Stimulated activated CD4-positive, alpha-beta T cell treated with anti-CD3 and anti-CD28 coated beads, TNF-alpha, amount 100 ng/mL, for 24 hours (primary cell): Measurements from ENCODE around the gene KIRREL1.

ENCODE experiments used
- DNase-seq, 3 experiments: peaks; one replicate each; pipeline ENCODE4 v3.0.0-alpha.2; 2020; ENCODE audit warnings: low read depth in 3 of 3

The KIRREL1 gene

DNA sequence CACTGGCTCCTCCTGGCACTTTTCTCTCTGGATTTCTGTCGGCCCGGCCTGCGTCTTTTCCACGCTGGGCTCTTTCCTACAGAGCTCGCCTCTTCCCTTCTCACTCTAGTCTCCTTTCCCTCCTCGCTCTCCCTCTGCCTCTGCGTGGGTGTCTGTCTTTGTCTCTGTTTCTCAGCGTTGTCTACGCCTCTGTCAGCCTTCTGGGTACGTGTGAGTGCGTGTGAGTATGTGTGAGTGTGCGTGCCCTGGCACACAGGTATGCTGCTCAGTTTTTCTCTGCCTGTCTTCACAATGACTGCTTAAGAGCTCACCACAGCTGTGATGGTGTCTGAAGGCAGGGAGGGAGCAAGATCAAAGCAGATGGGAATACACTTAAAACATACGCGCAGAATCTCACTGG, 77.7 kb downstream of the KIRREL1 start:
- no peak for DNase-seq

DNA sequence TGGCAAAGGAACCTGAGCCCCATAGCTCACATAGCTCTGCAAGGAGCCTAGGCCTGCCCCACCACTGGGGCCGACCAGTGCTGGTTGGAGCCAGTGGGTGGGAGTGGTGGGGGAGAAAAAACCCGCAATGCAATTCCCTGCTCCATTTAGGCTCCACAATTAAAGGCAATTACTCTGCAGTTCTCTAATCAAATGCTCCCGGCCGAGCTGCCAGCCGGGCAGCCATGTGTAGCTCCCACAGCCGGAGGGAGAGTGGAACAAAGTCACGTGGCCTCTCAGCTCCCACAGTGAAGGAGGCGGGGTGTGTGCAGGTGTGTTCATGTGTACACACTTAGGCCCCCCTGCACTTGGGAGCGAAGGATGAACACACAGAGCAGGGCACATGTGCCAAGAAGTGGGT, 81.6 kb downstream of the KIRREL1 start:
- DNase-seq, result no peak

- DNase-seq, result no peak
Measured at GRCh38 chr1:158076441-158076840, 83.0 kb downstream of the KIRREL1 start.

DNA sequence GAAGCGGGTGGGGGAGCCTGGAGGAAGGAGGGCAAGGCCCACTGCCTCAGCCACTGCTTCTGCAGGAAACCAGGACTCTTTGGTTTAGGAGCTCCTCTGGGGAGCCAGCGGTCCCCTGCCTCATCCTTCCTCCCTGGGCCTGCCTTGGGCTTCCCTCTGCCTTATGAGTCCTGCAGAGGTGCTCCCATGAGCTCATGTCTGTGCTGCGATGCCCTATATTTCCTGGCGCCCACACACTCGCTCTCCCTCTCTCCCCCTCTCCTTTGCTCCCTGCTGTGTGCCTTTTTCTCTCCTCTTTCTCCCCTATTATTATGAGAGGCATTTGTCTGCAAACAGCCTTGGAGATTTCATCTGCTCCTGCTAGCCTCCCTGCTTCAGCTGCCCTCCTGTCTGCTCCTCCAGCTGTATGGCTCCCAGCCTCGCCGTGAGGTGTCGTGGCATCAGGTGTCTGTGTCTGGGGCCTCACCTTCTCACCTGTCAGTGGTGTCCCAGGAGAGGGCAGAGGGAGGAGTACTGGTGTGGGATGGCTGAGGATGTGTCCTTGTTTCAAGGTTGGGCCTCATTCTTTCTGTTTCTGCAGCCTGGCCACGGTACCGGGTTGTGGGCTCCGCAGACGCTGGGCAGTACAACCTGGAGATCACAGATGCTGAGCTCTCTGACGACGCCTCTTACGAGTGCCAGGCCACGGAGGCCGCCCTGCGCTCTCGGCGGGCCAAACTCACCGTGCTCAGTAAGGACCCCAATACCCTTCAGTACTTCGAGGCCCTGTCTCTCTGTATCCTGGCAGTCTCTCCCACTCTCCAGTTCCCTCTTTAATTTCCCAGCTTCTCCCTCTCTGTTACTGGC, 84.2 kb downstream of the KIRREL1 start:
- no peak for DNase-seq

DNA sequence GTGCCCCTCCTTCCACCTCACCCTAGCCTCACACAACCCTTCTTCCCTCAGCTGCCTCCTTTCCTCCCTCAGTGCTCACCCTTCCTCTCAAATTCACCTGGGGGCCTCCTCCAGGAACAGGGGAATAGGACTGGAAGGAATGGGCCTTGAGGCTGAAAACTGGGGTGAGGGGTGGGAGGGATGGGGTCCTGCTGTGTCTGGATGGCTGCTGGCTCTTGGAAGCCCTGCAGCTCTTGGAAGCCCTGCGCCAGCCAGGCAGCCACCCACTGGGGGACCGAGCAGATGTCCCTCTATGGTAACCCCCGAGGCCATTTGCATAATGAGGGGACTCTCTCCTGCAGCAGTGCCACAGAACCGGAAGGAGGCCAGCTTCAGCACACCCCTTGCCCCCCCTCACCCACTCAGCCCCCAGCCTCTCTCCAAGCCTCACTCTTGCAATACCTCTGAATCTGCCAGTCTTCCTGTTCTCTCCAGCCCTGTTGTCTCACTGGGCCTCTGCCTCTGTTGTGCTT, 85.2 kb downstream of the KIRREL1 start:
- no peak for DNase-seq

- DNase-seq, result no peak
Measured at GRCh38 chr1:158080066-158080465, 86.6 kb downstream of the KIRREL1 start.

GRCh38 chr1:158084336-158084735, 90.9 kb downstream of the KIRREL1 start:
- no peak for DNase-seq

DNA sequence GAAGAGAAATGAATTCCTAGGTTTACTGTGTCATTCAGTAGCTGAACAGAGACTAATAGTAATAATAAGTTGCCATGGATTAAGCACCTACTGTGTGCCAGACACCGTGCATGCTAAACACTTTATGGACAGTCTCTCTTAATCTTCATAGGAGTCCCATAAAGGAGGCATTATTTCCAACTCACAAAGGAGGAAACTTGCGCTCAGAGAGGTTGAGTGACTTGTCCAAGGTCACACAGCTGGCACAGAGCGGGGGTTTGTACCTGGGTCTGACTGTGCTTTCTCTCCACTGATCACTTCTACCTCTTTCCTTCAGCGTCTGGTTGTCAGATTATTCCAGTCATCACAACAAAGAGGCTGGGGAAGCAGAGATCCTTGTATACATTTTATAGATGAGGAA, 91.3 kb downstream of the KIRREL1 start:
- DNase-seq, result no peak

- DNase-seq, result peak in 1 of 3 experiments; percentile 5
Measured at GRCh38 chr1:158087320-158087927, 94.0 kb downstream of the KIRREL1 start.

DNA sequence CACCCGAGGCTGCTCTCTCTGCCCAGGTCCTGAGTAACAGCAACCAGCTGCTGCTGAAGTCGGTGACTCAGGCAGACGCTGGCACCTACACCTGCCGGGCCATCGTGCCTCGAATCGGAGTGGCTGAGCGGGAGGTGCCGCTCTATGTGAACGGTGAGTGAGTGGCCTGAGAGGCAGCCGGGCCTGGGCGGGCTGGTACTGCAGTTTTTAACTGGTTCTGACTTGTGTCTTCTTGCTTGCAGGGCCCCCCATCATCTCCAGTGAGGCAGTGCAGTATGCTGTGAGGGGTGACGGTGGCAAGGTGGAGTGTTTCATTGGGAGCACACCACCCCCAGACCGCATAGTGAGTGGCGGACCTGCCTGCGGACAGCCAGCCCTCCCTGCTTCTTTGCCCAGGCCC, 96.0 kb downstream of the KIRREL1 start:
- DNase-seq, result no peak

DNA sequence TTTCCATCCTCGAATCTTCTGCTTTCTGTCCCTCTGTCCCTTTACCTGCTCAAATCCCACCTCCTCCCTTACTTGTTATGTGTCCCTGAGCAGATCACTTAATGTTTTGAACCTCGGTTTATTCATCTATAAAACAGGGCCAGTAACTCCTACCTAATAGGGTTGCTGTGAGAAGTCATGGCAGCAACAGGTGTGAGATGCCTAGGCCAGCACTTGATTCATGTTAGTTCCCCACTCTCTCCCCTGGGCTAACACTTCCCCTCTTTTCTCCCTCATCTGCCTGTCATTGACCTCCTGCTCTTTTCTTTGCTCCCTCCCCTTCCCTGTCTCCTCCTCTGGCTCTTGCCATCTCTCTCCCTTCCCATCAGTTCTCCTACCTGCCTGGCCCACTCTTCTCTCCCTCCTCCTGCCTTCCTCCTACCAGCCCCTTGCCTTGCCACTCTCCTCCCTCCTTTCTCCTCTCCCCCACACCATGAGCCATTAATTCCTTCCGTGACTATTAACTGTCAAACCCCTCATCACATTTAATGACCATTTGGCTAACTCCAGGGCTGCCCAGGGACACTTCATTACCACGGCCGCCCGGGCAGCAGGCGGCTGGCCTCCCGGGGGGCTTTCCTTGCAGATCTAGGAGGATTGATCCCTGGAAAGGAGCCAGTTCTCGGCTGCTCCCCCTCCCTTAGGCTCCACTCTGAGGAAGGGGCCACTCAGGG, 96.6 kb downstream of the KIRREL1 start:
- no peak for DNase-seq

DNA sequence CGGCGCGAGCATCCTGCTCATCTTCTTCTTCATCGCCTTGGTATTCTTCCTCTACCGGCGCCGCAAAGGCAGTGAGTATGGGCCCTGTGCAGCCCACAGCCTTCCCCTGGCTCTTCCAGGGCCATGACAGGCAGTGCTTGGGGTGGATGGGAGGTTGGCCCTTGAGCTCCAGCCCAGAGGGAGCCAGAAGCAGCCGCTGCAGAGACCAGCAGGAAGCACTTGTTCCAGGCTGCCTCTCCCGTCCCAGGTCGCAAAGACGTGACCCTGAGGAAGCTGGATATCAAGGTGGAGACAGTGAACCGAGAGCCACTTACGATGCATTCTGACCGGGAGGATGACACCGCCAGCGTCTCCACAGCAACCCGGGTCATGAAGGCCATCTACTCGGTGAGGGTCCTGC, 99.9 kb downstream of the KIRREL1 start:
- DNase-seq, result no peak

DNA sequence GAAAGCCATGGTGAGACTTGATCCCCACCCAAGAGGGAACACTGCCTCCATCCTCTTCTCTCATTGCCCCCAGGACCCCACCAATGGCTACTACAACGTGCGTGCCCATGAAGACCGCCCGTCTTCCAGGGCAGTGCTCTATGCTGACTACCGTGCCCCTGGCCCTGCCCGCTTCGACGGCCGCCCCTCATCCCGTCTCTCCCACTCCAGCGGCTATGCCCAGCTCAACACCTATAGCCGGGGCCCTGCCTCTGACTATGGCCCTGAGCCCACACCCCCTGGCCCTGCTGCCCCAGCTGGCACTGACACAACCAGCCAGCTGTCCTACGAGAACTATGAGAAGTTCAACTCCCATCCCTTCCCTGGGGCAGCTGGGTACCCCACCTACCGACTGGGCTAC, 101.1 kb downstream of the KIRREL1 start:
- DNase-seq, result no peak

DNA sequence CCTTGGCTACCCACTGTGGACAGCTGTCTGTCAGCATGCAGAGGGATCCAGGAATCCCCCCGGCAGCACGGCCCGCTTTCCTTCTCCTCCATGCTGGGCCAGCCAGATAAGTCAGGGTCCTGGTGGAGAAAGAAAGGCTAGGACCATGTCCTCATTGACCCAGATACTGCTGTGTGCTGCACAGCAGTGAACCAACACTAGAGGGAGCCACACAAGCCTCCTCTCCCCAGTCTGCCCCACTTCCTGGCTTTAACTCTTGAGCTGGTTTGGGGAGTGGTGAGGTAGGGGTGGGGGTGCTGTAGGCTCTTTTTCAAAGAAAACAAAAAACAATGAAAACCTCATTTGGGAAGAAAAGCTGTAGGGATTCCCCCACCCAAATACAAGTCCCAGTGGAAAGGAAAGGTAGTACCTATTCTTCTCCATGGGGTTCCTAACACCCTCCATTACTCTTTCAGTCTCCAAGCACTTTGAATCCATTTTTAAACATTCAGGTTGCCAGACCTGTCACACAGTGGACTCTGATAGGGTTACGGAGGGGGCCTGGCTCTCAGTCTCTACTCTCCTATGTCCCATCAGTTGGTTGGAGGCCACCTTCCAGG, 102.4 kb downstream of the KIRREL1 start:
- DNase-seq, result no peak

GRCh38 chr1:158098256-158098655, 104.8 kb downstream of the KIRREL1 start:
- DNase-seq, result no peak

GRCh38 chr1:158099185-158099584, 105.7 kb downstream of the KIRREL1 start:
- DNase-seq, result no peak

DNA sequence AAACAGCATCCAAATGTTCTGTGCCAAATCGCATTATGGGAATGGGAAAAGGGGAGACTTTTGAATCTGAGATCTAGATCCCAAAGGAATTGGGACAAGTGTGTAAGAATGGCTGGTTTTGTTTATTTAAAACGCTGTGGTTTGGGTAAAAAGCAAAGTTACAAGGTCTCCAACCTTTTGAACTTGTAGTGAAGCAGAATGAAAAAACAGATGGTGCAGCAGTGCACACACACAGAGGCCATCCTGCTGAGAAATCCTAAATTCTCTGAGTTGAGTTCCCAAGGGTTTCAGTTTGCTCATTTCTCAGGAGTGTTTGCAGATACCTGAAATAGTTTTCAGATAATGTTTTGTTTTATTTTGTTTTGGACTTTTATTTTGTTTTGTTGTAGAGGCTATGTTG, 107.1 kb downstream of the KIRREL1 start:
- DNase-seq, result no peak

DNA sequence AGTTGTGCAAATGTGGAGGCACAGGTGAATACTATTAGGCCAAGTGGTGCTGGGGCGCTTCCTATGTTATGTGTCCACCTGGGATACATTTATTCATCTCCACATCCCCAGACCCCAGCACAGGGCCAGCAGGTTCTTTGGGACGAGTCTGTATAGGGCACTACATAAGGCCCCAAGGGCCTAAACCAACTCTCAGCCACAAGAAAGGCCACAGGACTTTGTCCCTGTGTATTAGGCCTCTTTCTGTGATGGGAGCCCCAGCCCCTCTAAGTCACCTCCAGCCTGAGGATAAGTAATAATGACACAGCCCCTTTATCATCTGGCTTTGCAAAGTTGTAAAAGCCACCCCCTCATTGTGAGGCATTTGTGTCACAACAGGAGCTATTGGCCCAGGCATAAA, 108.0 kb downstream of the KIRREL1 start:
- DNase-seq, result no peak

GRCh38 chr1:158101927-158102326, 108.5 kb downstream of the KIRREL1 start:
- DNase-seq, result no peak

DNA sequence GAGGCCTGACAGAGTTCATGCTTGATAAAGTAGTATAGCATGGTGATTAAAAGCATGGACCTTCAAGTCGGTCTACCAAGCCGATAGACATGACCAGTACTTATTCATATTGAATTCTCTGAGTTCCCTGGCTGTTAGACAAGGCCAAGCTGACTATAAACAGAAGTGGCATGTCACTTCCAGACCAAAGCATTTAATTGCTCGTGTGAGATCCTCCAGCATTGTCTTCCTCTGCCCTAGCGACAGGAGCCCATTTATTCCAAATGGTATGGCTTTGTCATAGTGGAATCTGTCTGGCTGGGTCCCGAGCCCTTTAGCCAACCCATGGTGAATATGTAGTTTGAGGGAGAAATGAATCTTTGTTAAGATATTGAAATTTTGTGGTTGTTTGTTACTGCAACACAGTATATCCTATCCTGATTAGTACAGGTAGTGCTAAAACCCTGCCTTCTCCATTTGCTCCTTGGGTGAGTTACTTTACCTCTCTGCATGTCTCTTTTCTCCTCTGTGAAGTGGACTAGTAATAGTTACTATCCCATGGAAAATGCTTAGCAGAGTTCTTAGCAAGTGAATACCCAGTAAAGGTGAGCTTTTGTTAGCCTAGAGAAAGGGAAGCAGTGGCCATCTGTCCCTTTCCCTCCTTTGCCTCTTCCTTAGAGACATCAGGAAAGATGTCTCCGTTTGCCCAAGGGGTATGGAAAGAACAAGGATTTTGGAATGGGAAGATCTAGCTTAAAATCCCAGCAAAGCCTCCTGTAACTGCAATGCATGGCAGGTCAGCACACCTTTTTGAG, 109.6 kb downstream of the KIRREL1 start:
- DNase-seq, result no peak

DNA sequence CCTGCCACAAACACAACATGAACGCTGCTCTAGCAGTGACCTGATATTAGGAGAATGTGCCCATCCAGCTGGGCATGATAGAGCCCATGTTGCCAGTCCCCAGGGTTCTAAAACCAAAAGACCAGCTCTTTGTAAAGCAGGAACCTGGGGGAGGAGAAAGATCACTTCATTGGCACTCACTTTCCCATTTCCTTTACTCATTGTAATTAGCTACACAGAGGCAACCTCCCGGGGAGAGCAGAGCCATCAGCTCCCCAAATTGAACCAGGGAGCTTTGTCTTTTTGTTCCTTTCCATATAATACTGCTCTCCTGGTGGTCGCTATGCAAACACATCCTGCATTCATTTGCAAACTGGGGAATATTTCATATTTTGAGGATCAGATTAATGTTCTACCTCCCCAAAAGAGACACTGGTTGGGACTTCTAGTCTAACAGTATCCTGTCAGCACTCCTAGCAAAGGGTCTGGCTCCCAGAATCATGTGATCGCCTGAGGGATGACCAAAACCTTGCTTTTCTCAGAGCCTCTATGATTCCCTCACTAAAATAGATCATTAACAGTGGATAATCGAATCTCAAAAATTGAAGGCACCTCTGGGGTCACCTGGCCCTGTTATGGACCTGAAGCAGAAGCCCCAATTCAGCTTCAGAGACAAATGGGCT, 110.5 kb downstream of the KIRREL1 start:
- DNase-seq, result no peak
